Neural progenitor cell (in vitro differentiated cells): ENCODE results near the gene IL12B.
A peak's percentile ranks its signal among the peaks of the same experiment; 100 is the strongest.

Source experiments
- EZH2 ChIP-seq: fragments of 200-600 bp; sonication (generic); IDR thresholded peaks from 2 replicates; pipeline ENCODE4 v1.6.1; 2017; ENCODE audit warnings: antibody characterized with exemption, mild to moderate bottlenecking, moderate library complexity
- TF ChIP-seq, protein P1 (sequence below): fragments of 200-600 bp; sonication (generic); IDR thresholded peaks from 2 replicates; pipeline ENCODE4 v1.5.1; 2017; ENCODE audit warnings: antibody characterized with exemption, mild to moderate bottlenecking

DNA sequence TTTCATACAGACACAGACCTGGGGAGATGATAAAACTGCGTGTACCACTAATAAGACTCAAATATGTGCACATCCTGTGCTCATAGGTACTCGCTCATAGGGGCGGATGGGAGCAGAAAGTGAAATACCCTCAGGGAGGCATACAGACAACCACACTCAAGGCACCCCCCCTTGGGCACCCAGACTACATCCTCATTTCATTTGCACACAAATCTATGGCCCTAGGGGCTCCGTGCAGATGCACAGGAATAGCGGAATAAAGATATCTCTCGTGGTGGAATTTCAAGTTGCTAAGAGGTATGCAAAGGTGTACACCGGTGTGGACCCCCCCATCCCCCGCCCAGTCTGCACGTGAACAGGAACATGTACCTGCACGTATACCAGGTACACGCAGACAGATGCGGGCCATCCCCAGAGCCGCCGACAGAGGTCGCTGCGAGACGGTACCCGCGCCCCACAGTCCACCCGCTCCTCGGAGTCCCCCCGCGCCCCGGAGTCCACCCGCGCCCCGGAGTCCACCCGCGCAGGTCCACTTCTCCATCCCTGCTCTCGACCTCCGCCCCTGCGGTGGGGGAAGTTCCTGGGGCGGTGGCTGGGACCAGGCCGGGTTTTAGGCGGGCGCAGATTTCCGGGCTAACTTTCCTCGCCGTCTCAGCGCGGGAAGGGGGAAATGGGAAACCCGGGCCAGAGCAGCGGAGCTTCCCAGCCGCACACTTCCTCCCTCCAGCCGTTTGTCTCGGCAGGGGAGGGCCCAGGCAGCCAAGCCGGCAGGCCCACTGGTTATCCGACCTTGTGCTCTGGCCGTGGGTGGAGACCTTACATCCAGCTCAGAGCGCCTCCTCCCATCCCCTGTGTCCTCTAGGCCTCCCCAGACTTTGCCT, 1.0 kb upstream of the IL12B start:
- TF ChIP-seq EZH2: peak; percentile 26
- TF ChIP-seq, protein P1, sequence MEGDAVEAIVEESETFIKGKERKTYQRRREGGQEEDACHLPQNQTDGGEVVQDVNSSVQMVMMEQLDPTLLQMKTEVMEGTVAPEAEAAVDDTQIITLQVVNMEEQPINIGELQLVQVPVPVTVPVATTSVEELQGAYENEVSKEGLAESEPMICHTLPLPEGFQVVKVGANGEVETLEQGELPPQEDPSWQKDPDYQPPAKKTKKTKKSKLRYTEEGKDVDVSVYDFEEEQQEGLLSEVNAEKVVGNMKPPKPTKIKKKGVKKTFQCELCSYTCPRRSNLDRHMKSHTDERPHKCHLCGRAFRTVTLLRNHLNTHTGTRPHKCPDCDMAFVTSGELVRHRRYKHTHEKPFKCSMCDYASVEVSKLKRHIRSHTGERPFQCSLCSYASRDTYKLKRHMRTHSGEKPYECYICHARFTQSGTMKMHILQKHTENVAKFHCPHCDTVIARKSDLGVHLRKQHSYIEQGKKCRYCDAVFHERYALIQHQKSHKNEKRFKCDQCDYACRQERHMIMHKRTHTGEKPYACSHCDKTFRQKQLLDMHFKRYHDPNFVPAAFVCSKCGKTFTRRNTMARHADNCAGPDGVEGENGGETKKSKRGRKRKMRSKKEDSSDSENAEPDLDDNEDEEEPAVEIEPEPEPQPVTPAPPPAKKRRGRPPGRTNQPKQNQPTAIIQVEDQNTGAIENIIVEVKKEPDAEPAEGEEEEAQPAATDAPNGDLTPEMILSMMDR: peak; percentile 92
